ENCODE data around the gene PRMT7.

Gene PRMT7, protein sequence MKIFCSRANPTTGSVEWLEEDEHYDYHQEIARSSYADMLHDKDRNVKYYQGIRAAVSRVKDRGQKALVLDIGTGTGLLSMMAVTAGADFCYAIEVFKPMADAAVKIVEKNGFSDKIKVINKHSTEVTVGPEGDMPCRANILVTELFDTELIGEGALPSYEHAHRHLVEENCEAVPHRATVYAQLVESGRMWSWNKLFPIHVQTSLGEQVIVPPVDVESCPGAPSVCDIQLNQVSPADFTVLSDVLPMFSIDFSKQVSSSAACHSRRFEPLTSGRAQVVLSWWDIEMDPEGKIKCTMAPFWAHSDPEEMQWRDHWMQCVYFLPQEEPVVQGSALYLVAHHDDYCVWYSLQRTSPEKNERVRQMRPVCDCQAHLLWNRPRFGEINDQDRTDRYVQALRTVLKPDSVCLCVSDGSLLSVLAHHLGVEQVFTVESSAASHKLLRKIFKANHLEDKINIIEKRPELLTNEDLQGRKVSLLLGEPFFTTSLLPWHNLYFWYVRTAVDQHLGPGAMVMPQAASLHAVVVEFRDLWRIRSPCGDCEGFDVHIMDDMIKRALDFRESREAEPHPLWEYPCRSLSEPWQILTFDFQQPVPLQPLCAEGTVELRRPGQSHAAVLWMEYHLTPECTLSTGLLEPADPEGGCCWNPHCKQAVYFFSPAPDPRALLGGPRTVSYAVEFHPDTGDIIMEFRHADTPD

DNA sequence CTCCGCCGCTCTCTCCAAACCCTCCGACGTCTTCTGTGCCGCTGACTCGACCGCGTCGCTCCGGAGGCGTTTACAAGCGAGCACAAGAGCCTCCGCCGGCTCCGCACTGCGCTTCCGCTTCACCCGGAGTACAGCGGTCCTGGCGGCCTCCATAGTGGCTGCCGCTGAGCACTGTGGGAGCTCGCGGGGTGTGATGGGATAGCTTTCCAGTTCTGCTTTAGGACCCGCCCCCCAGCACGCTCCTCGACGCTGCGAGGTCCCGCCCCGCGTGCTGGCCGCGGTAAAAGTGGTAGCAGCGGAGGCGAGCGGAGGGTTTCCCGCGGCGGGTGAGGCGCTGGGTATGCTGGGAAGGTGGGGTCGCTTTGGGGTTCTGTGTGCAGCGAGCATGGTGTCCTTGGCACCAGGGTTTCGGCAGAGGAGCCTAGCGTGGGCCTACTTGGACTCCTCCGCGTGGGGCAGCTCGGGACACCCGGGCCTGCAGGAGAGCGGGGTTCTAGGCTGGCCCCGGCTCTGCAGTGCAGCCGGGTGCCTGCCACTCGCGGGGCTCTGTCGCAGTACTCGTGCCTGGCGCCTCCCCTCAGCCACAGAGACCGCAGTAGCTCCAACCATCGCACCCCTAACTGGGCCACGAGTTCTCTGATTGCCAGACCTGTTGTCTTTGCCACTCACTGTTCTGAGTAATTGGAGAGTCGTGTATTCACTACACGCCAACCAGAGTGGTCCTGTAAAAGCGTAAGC, at the start of gene PRMT7, which contains the start of gene SLC7A6OS:
Gene PRMT7, plus strand, starts transcription at position 246 of the 738 bp plus-strand sequence. CDS start 4,961 bp downstream, outside the sequence.
Gene SLC7A6OS, minus strand, starts transcription at position 173 of the 738 bp plus-strand sequence. Its CDS starts 20 bp downstream, at position 153.
- peak; percentile 90 for DNase-seq

DNA sequence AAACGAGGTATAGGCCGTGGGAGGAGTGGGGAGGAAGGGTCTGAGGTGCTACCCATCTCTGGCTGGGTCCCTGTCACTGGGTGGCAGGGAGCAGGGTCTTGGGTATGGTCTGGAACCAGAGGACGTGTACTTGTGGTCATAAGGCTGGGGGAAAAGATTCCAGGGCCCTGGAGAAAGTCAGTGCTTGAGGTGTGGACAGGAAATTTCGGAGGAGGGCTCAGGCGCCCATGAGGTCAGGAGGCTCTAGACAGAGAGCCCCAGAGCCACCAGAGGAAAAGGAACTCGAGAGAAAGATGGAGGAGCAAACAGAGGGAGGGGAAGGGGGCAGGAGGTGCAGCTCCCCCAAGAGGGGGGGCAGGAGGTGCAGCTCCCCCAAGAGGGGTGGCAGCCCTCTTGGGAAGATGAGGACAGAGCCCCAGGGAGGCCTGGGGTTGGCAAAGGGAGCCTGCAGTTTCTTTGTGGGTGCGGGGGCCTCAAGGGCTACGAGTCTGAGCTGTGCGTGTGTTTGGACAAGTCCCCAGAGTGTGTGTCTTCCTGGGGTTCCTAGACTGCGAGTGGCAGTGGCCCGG, 47.2 kb upstream of the PRMT7 start:
- DNase-seq = no peak

DNA sequence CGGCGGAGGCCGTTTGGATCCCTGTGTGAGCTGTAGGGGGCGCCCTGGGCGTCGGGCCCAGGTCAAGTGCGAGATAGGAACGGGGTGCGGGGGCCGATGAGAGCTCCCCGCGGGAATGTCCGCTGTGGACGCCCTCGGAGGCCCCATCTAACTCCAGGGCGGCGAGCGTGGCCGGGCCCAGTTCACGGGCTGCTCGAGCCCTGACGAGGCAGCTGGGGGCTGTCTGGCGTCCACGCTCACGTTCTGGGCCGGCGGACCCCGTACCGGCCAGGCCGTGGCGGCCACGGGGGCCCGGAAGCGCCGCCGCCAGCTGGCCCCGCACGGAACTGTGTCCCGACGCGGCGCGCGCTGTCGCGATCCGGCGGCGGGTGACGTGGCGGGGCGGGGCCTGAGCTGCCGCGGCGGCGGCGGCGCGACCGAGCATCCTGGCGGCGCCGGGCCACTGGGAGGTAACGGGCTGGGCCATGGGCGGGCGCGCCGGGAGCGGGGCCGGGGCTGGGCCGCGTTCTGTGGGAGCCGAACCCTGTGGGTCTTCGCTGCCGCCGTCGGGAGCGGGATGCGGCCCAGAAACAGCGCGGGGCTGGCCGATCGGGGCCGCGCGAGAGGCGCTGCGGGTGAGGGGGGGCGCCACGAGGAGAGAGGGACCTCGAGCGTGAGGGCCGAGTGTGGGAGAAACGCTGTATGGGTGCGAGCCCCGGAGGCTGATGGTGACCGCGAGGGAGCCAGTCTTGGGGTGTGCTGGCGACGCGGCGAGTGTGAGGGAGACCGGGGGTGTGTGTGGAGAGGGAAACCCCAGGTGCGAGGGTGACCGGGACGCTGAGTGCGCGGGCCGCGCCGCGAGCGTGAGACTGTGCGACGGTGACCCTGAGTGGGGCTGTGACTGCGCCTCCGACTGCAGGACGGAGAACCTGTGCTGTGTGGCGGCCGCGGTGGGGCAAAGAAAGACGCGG, 46.4 kb upstream of the PRMT7 start, which contains the start of gene SLC7A6:
Gene SLC7A6, plus strand, starts transcription at position 399 of the 950 bp plus-strand sequence. CDS start 10,201 bp downstream, outside the sequence.
- DNase-seq = peak; percentile 63

DNA sequence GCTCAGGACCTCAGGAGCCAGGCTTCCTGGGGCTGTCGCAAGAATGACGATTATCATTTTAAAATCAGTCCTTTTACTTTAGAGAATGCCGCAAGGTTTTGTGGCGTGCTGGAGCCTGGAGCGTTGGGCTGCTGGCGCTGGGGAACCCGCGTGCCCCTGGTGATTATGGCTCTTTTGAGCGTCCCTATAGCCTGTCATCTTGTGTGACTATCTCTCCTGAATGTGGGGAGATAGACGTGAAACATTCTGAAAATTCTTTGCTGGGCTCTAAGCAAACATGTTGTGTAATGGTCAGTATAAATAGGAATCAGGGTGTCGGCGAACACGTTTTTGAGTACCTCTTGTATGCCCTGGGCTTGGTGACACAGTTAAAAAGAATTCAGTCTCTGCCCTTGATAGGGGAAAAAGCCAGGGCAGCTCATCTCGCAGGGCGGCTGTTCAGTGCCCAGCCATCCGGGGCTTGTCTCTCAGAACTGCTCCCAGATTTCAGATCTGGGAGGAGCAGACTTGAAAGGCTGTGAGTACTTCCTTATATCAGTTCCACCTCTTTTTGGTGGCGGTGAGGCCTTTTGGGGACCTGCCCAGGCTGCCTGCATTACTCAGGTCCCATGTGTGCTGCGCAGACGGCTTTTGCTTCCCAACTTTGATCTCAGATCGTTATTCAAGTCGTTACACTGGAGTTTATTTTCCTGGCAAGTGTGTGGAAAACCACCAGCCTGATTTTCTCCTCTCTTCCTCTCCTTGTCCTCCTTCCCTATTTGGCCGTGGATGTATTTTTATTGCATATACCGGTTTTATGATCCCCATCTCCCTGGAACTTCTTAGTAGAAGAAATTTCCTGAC, 45.5 kb upstream of the PRMT7 start:
- peak; percentile 36 for DNase-seq

DNA sequence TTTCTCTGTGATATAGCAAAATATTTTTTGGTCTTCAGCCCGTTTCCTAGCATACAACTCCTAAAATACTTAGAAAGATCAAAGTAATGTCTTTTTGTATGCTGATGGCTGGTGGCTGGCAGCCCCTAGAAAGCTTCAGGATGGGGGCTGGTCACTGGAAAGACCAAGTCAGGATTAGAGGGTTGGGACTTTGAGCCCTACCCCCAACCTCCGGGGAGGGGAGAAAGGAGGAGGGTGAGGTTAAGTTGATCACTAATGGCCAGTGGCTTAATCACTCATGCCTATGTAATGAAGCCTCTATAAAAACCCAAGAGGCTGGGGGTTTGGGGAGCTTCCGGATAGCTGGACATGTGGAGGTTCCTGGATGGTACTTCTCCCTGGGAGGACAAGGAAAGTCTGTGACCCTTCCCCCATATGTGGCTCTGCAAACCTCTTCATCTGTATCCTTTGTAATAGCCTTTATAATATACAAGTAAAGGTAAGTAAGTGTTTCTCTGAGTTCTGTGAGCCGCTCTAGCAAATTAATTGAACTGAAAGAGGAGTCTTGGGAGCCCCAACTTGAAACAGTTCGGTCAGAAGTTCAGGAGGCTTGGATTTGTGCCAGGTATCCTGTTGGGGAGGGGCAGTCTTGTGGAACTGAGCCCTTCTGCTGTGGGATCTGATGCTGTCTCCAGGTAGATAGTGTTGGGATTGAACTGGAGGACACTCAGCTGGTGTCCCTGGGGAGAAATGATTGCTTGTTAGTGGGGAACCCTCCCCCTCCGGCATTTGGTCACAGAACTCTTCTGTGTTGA, 43.0 kb upstream of the PRMT7 start:
- DNase-seq = no peak

DNA sequence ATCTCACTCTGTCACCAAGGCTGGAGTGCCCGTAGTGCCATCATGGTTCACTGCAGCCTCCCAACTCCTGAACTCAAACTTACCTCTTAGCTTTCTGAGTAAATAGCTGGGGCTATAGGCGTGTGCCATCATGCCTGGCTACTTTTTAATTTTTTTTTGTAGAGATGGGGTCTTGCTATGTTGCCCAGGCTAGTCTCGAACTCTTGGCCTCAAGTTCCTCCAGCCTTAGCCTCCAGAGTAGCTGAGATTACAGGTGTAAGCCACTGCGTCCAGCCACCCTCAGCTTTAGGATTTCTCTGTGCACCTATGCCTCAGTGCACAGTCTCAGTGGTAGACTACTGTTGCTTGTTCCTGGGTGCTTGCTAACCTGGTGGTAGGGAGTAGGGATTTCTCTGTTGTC, 41.0 kb upstream of the PRMT7 start:
- DNase-seq = no peak

DNA sequence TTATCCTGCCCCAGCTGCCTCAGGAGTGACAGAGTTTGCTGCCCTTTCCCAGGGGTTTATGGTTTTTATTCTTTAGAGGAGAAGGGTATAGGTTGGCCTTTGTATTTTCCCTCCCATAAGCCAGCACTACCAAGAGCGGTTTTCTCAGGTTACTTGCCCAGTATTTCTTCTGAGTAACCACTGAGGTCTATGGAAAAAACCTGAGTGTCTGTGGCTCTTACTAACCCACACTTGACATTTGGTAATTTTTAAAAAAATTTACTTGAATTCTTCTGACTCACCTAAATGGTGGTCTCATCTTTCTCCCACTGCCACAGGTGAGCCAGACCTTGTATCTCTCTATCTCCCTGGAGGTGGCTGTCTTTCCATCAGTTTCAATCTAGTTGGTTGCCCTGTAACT, 40.5 kb upstream of the PRMT7 start:
- DNase-seq = no peak

DNA sequence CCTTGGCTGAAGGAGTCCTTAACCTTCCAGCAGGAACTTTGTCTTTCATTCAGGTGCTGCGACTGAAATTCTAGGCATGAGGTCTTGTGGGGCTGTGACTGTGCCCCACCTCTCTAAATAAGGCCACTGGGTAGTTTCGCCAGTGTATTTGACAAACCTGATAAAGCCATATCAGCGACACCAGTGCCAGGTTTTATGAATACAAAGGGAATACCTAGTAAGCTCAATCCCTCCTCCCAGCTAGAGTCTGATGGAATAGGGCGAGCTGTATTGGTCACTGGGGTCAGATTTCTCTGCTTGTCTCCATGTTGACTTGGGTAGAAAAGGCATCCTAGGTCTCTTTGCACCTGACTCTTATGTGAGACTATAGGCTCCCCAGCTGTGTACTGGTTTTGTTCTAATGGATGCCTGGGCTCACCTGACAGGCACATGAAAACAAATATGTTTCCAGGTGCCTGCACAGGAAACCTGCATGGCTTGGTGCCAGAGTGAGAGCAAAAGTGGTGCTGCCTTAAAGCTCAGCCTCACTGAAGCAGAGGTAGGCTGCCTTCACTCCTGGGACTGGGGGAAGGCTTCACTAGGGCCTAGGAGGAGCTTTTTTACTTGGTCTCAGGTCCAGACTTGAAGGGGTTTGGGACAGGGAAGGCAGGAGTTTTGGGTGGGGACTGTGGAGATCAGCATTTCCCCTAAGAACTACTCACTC, 38.2 kb upstream of the PRMT7 start:
- DNase-seq = no peak

DNA sequence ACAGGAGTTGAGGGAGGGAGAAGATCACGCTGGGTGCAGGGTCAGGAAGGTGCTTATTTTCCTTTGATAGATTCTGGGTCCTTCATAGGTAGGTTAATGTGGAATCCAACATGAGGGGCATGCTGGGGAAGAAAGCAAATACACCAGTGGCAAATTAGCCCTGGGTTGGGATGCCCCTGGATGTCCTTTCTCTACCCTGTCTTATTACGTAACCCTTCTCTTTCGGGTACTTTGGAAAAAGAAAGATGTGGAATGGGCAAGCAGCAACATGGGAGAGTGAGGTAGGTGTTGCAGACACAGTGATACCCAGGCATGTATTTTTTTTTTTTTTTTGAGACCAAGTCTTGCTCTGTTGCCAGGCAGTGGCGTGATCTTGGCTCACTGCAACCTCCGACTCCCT, 37.4 kb upstream of the PRMT7 start:
- no peak for DNase-seq

DNA sequence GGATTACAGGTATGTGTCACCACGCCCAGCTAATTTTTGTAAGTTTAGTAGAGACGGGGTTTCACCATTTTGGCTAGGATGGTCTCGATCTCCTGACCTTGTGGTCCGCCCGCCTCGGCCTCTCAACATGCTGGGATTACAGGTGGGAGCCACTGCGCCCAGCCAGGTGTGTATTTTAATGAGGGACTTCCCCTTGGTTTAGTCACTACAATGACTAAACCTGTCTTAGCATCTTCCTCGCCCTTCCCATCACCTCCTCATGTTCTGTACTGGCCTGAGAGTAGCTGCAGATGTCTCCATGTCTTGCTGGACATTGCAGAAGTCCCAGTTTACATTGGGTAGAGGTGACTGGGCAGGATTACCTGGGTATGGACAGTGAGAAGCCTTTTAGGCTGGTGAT, 36.9 kb upstream of the PRMT7 start:
- DNase-seq = no peak

DNA sequence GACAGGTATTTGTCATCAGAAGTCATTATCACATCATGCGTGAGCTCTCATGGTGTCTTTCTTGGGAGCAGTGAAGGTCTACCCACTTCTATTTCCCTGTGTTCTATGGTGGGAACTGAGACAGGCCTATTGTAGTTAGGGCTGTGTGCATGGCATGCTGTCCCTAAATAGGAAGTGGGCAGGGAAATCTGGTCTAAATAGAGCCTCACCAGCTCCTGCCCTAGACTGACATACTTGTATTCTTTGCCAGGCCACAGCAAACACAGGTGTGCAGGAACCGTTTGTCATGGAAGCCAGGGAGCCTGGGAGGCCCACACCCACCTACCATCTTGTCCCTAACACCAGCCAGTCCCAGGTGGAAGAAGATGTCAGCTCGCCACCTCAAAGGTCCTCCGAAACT, 36.4 kb upstream of the PRMT7 start:
- no peak for DNase-seq

DNA sequence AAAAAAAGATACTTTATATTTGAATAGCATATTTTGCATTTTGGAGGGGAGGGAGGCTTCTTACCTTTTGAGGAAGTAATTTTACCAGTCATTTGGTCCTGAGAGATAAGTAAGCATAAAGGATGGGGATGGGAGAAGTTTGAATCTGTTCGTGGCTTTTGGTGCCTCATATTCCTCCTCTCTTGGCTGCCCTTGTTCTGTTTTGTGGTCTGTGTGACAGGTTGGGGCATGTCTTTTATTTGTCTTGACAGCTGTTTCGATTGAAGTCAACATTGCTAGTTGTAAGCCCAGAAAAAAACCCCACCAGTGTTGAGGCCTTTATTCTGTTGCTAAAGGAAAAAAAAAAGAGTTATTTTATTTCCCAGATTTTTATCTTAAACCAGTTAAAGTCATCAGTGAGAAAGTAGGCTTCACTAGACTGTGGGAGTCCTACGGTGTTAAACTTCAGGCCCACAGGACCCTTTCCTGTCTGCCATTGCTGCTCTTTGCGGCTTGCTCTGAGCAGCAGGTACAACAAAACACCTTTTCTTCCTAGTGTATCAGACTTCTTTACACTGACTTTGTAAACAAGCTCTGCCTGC, 35.1 kb upstream of the PRMT7 start:
- no peak for DNase-seq

DNA sequence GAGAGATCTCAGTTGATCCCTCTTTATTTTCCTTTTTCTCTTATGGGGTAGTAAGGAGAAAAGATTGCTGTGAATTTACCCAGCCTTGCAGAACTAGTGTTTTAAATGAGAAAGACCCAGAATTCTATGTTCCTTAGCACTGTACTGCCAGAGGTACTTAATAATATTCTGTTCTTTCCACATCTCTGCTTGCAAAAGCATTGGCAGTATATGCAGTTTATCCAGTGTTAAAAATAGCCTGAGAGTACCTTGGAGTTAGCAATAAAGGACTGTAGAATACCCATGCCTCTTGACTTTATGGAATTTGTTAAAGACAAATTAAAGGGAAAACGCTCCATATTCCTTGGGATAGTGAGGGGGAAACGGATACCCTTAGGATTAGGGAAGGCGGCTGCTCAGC, 34.6 kb upstream of the PRMT7 start:
- no peak for DNase-seq

DNA sequence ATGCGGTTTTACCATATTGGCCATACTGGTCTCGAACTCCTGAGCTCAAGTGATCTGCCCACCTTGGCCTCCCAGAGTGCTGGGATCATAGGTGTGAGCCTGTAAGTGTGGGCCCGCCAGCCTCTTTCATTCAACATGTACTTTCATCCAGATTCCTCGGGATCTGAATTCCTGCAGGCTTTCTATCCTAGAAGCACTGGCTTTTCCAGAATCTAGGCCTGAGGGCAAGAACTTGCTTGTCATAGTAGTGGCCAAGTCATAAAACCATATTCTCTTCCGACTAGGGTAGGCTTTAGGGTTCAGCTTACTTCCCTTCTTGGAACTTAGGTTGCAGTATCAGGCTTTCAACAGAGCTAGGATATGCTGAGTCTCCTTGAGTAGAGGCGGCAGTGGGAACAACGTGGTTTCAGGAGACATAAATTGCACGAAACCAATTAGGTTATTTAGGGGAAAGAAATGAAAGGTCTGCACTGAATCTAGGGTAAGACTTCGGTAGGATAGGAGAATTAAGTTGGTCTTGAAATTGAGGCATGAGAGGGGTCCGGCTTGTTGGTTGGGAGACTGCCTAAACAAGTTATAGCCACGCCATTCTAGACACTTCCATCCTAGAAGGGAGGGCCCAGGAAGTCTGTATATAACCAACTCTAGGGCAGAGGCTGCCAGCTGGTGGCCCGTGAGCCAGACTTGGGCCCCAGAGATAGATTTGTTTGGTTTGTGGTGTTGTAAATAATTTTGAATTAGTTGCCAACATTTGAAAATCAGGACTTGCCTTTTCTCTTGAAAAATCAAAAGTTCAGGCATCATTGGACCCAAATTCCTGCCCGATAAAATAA, 30.9 kb upstream of the PRMT7 start:
- DNase-seq = no peak

DNA sequence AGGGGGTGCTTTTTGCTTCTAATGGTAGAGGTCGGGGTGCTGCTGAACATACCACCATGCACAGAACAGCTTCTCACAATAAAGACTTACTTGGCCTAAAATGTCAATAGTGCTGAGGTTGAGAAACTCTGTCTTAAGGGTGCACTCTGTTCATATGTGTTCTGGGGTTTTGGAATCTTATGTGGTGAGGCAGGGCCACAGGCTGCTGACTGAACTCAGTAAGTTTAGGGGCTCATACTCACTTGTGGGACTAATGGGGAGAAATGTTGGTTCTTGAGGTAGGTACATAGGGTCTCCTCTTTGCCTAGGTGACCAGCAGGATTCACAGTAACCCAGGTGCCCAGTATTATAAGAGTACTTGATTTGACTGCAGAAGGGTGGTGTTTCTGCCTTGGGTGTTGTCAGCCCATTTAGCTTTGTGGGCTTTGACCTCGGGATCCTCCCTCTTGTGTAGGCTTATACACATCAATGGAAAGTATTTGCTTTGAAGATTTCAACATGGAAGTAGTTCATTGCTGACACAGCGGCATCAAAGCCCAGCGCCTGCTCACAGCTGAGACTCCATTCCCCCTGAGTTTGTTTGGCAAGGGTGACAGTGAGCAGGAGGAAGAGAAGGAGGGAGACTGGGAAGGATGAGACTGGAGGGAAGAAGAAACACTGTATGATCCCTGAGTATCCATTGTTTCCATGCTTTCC, 29.3 kb upstream of the PRMT7 start:
- DNase-seq = no peak

DNA sequence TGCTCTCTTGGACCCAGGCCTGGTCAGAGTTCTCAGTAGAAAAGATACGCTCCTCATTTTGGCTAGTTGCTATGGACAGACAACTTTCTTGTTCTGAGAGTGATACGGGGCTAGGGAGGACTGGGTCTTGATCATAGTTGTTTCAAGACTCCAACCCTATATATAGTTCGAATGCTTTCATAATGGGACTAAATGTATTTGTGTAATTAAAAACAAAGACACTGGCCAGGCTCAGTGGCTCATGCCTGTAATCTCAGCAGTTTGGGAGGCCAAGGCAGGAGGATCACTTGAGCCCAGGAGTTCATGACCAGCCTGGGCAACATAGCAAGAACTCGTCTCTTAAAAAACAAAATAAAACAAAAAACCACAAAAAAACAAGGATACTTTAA, 28.8 kb upstream of the PRMT7 start:
- DNase-seq = no peak

DNA sequence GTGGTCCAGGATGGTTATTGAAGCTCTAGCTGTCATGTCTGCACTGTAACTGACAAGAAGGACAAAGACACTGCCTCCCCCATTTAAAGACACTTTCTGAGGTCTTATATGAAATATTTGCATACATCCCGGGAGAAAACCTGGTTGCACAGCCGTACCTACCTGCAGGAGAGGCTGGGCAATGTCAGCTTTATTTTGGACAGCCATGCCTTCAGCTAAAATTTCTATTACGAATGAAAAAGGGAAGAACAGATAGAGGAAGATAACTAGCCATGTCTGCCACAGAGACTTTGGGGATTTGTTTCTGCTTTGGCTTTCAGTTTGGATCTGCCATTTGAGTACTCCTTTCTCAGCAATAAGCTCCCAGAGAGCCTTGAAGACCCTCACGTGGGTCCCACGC, 27.5 kb upstream of the PRMT7 start:
- no peak for DNase-seq

Measured in amniotic stem cell (primary cell).